ENCODE data around the gene GUCA1A. TPM values are rescaled to one million over a fixed set of nuclear protein-coding genes. Genes with fewer than 3 reads are reported as not detected.

Gene GUCA1A
- polyA plus RNA-seq, 4 donors, result 0.11 to 0.25 (median 0.13) TPM; not detected in 1

Other genes starting within 250 kb of the GUCA1A start
- gene CCND3, start 231.6 kb upstream of the GUCA1A start, polyA plus RNA-seq (ENCODE audit: insufficient read length in 4 of 4), result 10 to 100 TPM; 25.0 to 35.4 (median 30.6) TPM
- gene TAF8, start 122.8 kb upstream of the GUCA1A start, polyA plus RNA-seq (ENCODE audit: insufficient read length in 4 of 4), result 10 to 100 TPM; 19.5 to 29.9 (median 23.1) TPM
- 1 to 10 TPM; 3.8 to 6.5 (median 4.9) TPM for gene C6orf132, start 30.7 kb upstream of the GUCA1A start, polyA plus RNA-seq (ENCODE audit: insufficient read length in 4 of 4)
- 1 to 10 TPM in 2 of 4 donors, under 1 TPM in 2; 0.32 to 3.2 (median 1.3) TPM for gene GUCA1B, start 21.6 kb downstream of the GUCA1A start, polyA plus RNA-seq (ENCODE audit: insufficient read length in 4 of 4)
- 10 to 100 TPM; 22.6 to 32.6 (median 30.9) TPM for gene MRPS10, start 44.5 kb downstream of the GUCA1A start, polyA plus RNA-seq (ENCODE audit: insufficient read length in 4 of 4)

Data from left renal cortex interstitium (tissue), 4 donors.